ENCODE results near the gene PTGIS.
A peak's percentile ranks its signal among the peaks of the same experiment; 100 is the strongest.

The PTGIS gene

DNA sequence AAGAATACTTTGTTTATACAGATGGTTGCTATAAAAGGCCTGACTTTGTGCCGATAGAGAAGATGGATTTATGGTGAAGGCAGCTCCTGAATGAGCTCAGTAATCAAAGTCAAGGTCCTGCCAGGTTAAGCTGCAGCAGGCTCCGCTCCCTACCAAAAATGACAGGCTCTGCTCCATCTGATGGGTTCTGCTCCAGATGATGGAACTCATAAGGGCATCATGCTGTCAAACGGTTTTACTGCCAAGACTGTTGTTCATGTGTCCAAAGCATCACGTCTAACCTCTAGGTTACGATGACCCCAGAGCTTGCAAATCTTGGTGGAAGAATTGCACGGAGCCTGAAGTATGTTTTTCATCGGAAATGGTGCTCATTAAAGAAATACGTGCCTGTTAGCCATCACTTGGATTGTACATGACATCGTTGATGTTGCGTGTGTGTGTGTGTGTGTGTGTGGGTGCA is 19.2 kb upstream of the PTGIS start:
- no peak overlapping the region for H3K4me3 ChIP-seq (replicated peaks in 1 of 2; ENCODE audit: low read depth in 2 of 2, low read length in 2 of 2)
- DNase-seq (ENCODE audit: low read depth in 2 of 2) = peak; percentile 37 to 47
- TF ChIP-seq, protein P1, sequence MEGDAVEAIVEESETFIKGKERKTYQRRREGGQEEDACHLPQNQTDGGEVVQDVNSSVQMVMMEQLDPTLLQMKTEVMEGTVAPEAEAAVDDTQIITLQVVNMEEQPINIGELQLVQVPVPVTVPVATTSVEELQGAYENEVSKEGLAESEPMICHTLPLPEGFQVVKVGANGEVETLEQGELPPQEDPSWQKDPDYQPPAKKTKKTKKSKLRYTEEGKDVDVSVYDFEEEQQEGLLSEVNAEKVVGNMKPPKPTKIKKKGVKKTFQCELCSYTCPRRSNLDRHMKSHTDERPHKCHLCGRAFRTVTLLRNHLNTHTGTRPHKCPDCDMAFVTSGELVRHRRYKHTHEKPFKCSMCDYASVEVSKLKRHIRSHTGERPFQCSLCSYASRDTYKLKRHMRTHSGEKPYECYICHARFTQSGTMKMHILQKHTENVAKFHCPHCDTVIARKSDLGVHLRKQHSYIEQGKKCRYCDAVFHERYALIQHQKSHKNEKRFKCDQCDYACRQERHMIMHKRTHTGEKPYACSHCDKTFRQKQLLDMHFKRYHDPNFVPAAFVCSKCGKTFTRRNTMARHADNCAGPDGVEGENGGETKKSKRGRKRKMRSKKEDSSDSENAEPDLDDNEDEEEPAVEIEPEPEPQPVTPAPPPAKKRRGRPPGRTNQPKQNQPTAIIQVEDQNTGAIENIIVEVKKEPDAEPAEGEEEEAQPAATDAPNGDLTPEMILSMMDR (IDR thresholded peaks at IDR 0.05; ENCODE audit: low read depth, low read length) = no peak

DNA sequence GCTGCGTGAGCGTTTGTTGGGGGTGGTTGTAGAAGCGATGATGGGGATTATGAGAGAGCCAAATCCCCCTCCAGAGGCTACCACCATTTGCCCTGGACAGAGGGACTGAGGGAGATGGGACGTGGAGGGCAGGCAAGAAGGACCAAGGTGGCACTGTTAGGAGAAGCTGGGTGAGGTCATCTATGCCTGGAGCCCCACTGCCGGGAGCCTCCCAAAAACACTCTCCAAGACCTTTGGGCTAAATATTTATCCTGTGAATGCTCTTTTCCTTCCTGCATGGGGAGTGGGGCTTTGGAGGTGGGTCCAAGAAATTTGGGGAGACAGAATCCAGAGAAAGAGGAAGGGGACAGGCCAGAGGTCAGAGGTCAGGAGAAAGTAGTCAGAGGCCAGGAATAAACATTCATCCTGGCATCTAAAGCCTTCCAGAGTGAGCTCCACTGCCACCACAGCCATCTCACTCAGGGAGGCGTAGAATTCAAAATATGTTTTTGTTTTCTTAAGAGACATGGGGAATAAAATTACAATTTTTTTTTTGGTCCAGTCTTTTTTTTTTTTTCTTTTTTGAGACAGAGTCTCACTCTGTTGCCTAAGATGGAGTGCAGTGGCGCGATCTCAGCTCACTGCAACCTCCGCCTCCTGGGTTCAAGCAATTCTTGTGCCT is 17.8 kb upstream of the PTGIS start:
- no peak for DNase-seq (ENCODE audit: low read depth in 2 of 2)
- TF ChIP-seq, protein P1 (IDR thresholded peaks at IDR 0.05; ENCODE audit: low read depth, low read length) = no peak

GRCh38 chr20:49584418-49585382 is 16.8 kb upstream of the PTGIS start:
- no peak overlapping the region for H3K4me3 ChIP-seq (replicated peaks in 1 of 2; ENCODE audit: low read depth in 2 of 2, low read length in 2 of 2)
- DNase-seq (ENCODE audit: low read depth in 2 of 2) = no peak
- TF ChIP-seq, protein P1 (IDR thresholded peaks at IDR 0.05; ENCODE audit: low read depth, low read length) = no peak

More for the DNA sequence above, 17.8 kb upstream of the PTGIS start:
- no peak overlapping the region for H3K4me3 ChIP-seq (replicated peaks in 1 of 2; ENCODE audit: low read depth in 2 of 2, low read length in 2 of 2)

- H3K4me3 ChIP-seq (replicated peaks in 1 of 2; ENCODE audit: low read depth in 2 of 2, low read length in 2 of 2) = no peak overlapping the region
- TF ChIP-seq, protein P1 (IDR thresholded peaks at IDR 0.05; ENCODE audit: low read depth, low read length) = peak; percentile 1
- DNase-seq (ENCODE audit: low read depth in 2 of 2) = peak; percentile 73 to 95
Observed at GRCh38 chr20:49583669-49584417, 15.9 kb upstream of the PTGIS start.

GRCh38 chr20:49583343-49583668 is 15.4 kb upstream of the PTGIS start:
- no peak for DNase-seq (ENCODE audit: low read depth in 2 of 2)
- TF ChIP-seq, protein P1 (IDR thresholded peaks at IDR 0.05; ENCODE audit: low read depth, low read length) = no peak

More at GRCh38 chr20:49583343-49583668, 15.4 kb upstream of the PTGIS start:
- H3K4me3 ChIP-seq (replicated peaks in 1 of 2; ENCODE audit: low read depth in 2 of 2, low read length in 2 of 2) = no peak overlapping the region
